Stromal cell of bone marrow (primary cell): ENCODE results near the gene XPNPEP2.

Source experiments
- DNase-seq: peaks from one replicate; pipeline ENCODE4 v3.0.0-alpha.2; 2012; ENCODE audit warnings: low read depth

The XPNPEP2 gene

GRCh38 chrX:129780441-129781105 is 41.8 kb downstream of the XPNPEP2 start:
- no peak for DNase-seq

GRCh38 chrX:129781134-129781672 is 42.4 kb downstream of the XPNPEP2 start:
- no peak for DNase-seq

GRCh38 chrX:129781680-129782495 is 43.1 kb downstream of the XPNPEP2 start:
- no peak for DNase-seq

- no peak for DNase-seq
Measured at GRCh38 chrX:129782706-129783105, 43.9 kb downstream of the XPNPEP2 start.

- no peak for DNase-seq
Measured at GRCh38 chrX:129783291-129783713, 44.5 kb downstream of the XPNPEP2 start.

- DNase-seq: no peak
Measured at GRCh38 chrX:129784371-129784770, 45.6 kb downstream of the XPNPEP2 start.

- DNase-seq: no peak
Measured at GRCh38 chrX:129785160-129785947, 46.6 kb downstream of the XPNPEP2 start.

- no peak for DNase-seq
Measured at GRCh38 chrX:129786210-129786651, 47.5 kb downstream of the XPNPEP2 start.

- no peak for DNase-seq
Measured at GRCh38 chrX:129787336-129788055, 48.7 kb downstream of the XPNPEP2 start.

- DNase-seq: no peak
Measured at GRCh38 chrX:129788527-129788926, 49.7 kb downstream of the XPNPEP2 start.

GRCh38 chrX:129790146-129790545 is 51.4 kb downstream of the XPNPEP2 start:
- no peak for DNase-seq

GRCh38 chrX:129790808-129791207 is 52.0 kb downstream of the XPNPEP2 start:
- DNase-seq: no peak

- no peak for DNase-seq
Measured at GRCh38 chrX:129791336-129791735, 52.6 kb downstream of the XPNPEP2 start.

- DNase-seq: no peak
Measured at GRCh38 chrX:129791961-129792570, 53.3 kb downstream of the XPNPEP2 start.

GRCh38 chrX:129792586-129793291 is 54.0 kb downstream of the XPNPEP2 start:
- no peak for DNase-seq

- DNase-seq: no peak
Measured at GRCh38 chrX:129793604-129794191, 54.9 kb downstream of the XPNPEP2 start.

GRCh38 chrX:129795584-129795983 is 56.8 kb downstream of the XPNPEP2 start:
- no peak for DNase-seq

- no peak for DNase-seq
Measured at GRCh38 chrX:129797251-129797906, 58.6 kb downstream of the XPNPEP2 start.

- DNase-seq: no peak
Measured at GRCh38 chrX:129798456-129798855, 59.7 kb downstream of the XPNPEP2 start.

- no peak for DNase-seq
Measured at GRCh38 chrX:129798888-129799287, 60.1 kb downstream of the XPNPEP2 start.
